Loucy (cell line): ENCODE measurements around the gene ADD2.

ENCODE experiments used
- H2AFZ ChIP-seq: fragments of 200-600 bp; sonication (generic); 2 replicates; pipeline ENCODE4 v1.6.0; 2016; ENCODE audit warnings: antibody characterized with exemption, mild to moderate bottlenecking, low read length, moderate library complexity
- H3F3A ChIP-seq: fragments of 200-600 bp; 2 replicates; pipeline ENCODE4 v1.6.0; 2016; ENCODE audit warnings: antibody characterized with exemption, low read depth, mild to moderate bottlenecking
- H3K27me3 ChIP-seq: fragments of 200-600 bp; sonication (generic); 2 replicates; pipeline ENCODE4 v1.6.1; 2014; ENCODE audit warnings: low read length, mild to moderate bottlenecking; ENCODE audit not compliant: insufficient read depth, poor library complexity, severe bottlenecking
- H3K36me3 ChIP-seq: fragments of 200-600 bp; sonication (generic); 2 replicates; pipeline ENCODE4 v1.6.1; 2016; ENCODE audit warnings: low read length; ENCODE audit not compliant: insufficient read depth
- H3K4me1 ChIP-seq: fragments of 200-600 bp; sonication (generic); 2 replicates; pipeline ENCODE4 v1.5.1; 2014; ENCODE audit warnings: low read length, mild to moderate bottlenecking; ENCODE audit not compliant: insufficient read depth, poor library complexity, severe bottlenecking
- H3K4me2 ChIP-seq: fragments of 200-600 bp; sonication (generic); 2 replicates; pipeline ENCODE4 v1.6.0; 2014; ENCODE audit warnings: antibody characterized with exemption, low read length, low read depth, mild to moderate bottlenecking; ENCODE audit not compliant: poor library complexity, severe bottlenecking
- H3K4me3 ChIP-seq: fragments of 200-600 bp; sonication (generic); 2 replicates; pipeline ENCODE4 v1.5.1; 2014; ENCODE audit warnings: low read length, mild to moderate bottlenecking, mixed read lengths; ENCODE audit not compliant: poor library complexity, severe bottlenecking
- H3K79me2 ChIP-seq: fragments of 200-600 bp; sonication (generic); 2 replicates; pipeline ENCODE4 v1.6.1; 2014; ENCODE audit warnings: low read length; ENCODE audit not compliant: insufficient read depth
- H3K9ac ChIP-seq: fragments of 200-600 bp; sonication (generic); 2 replicates; pipeline ENCODE4 v1.6.0; 2014; ENCODE audit warnings: mild to moderate bottlenecking, low read depth, low read length, moderate library complexity; ENCODE audit not compliant: poor library complexity, severe bottlenecking
- H3K9me2 ChIP-seq: fragments of 200-600 bp; sonication (generic); replicated peaks from 2 replicates; pipeline ENCODE4 v1.6.1; 2016; ENCODE audit warnings: low read depth, low read length, mixed read lengths
- H3K9me3 ChIP-seq: fragments of 200-600 bp; sonication (generic); 2 replicates; pipeline ENCODE4 v1.6.1; 2014; ENCODE audit warnings: mild to moderate bottlenecking, antibody characterized with exemption, low read length, low read depth; ENCODE audit not compliant: insufficient read depth
- H4K20me1 ChIP-seq: fragments of 200-600 bp; sonication (generic); 2 replicates; pipeline ENCODE4 v1.6.0; 2014; ENCODE audit warnings: antibody characterized with exemption, low read length, mild to moderate bottlenecking; ENCODE audit not compliant: insufficient read depth, poor library complexity, severe bottlenecking
- CTCF ChIP-seq: fragments of 200-600 bp; sonication (generic); conservative IDR thresholded peaks from 2 replicates; pipeline ENCODE4 v1.5.1; 2014; ENCODE audit warnings: mild to moderate bottlenecking, antibody characterized with exemption, low read length
- EZH2phosphoT487 ChIP-seq: fragments of 200-600 bp; IDR thresholded peaks from 2 replicates; pipeline ENCODE4 v1.6.1; 2018; ENCODE audit warnings: antibody characterized with exemption, mild to moderate bottlenecking, moderate library complexity, borderline replicate concordance

Gene ADD2

DNA sequence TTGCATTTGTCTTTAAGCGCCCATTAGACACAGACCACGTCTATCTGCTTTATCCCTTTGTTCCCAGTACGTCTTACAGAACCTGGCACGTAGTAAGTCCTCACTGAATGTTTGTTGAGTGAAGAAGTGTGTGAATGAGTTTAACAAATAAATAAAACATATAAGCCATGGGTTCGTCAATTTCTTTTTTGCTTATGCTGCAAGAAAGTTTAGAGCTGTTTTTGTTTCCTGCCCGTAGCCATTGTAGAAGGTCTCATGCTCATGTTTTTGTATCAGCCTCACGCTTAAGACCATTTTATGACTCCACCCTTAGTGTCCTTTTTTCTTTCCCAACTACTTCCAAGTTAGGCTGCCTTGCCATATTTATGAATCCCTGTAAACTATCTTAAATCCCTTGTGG, 2.5 kb downstream of the ADD2 start:
- no peak overlapping the region for H3K4me3 ChIP-seq
- no peaks in the 10 kb centered on the region for H3K4me1 ChIP-seq
- TF ChIP-seq EZH2phosphoT487 (no peak), CTCF (no peak)
- H3K36me3 ChIP-seq = no peaks in the 10 kb centered on the region
- no peaks in the 10 kb centered on the region for H4K20me1 ChIP-seq
- H3K27me3 ChIP-seq = no peaks in the 10 kb centered on the region
- no peaks in the 10 kb centered on the region for H3F3A ChIP-seq
- H3K9me3 ChIP-seq = no peaks in the 10 kb centered on the region
- H3K9me2 ChIP-seq = no peaks in the 10 kb centered on the region
- no peak overlapping the region for H2AFZ ChIP-seq
- H3K79me2 ChIP-seq = no peaks in the 10 kb centered on the region
- no peak overlapping the region for H3K9ac ChIP-seq
- H3K4me2 ChIP-seq = no peak overlapping the region

- no peaks in the 10 kb centered on the region for H3F3A ChIP-seq
- no peaks in the 10 kb centered on the region for H3K4me1 ChIP-seq
- no peaks in the 10 kb centered on the region for H3K27me3 ChIP-seq
- no peaks in the 10 kb centered on the region for H3K36me3 ChIP-seq
- no peak overlapping the region for H3K4me3 ChIP-seq
- H3K9me3 ChIP-seq = no peaks in the 10 kb centered on the region
- H3K4me2 ChIP-seq = no peak overlapping the region
- H3K9me2 ChIP-seq = no peaks in the 10 kb centered on the region
- no peak for TF ChIP-seq CTCF
- no peak for TF ChIP-seq EZH2phosphoT487
- no peak overlapping the region for H2AFZ ChIP-seq
- H3K9ac ChIP-seq = no peak overlapping the region
- H3K79me2 ChIP-seq = no peaks in the 10 kb centered on the region
- no peaks in the 10 kb centered on the region for H4K20me1 ChIP-seq
These were observed 8.6 kb downstream of the ADD2 start for GRCh38 chr2:70759446-70759845.

DNA sequence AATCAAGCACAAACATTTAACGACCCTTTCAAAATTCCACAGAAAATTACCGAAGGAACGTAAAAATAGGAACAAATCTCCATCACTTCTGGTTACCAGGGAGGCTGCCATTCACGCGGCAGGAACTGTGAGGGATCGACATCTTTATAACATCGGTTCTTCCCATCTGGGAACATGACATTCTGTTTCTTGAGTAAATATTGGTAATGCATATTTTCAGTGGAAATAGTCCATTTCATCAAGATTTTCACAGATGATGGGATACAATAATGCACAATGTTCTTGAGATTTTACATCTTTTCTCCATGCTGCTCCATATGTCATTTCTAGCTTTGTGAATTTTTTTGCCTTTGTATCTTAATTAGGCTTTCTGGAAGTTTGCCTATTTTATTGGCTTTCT, 10.0 kb downstream of the ADD2 start:
- Histone ChIP-seq H3K27me3 (no peaks in the 10 kb centered on the region), H3K4me2 (no peak overlapping the region), H2AFZ (no peak overlapping the region), H3K36me3 (no peaks in the 10 kb centered on the region), H3K9ac (no peak overlapping the region), H3K9me2 (no peaks in the 10 kb centered on the region), H3F3A (no peaks in the 10 kb centered on the region), H3K4me1 (no peaks in the 10 kb centered on the region), H3K9me3 (no peaks in the 10 kb centered on the region), H4K20me1 (no peaks in the 10 kb centered on the region), H3K79me2 (no peaks in the 10 kb centered on the region), H3K4me3 (no peak overlapping the region)
- TF ChIP-seq EZH2phosphoT487 = no peak
- no peak for TF ChIP-seq CTCF
